Endothelial cell of umbilical vein (primary cell): Measurements from ENCODE around the gene CELSR2. TPM values are rescaled to one million over a fixed set of nuclear protein-coding genes. Genes with fewer than 3 reads are reported as not detected.

Experiments used
- BruUV-seq: library from RNA; stranded (reverse); fragments of 400-500 nt; replicated peaks from 2 replicates; lab custom pipeline; 2021; lab: Mats Ljungman, UMichigan
- CTCF ChIA-PET: fragments of 300-600, 350-600 bp; sonication (Branson Sonifier 250); formaldehyde crosslinking; loops from one replicate; lab custom pipeline; 2021; ENCODE audit warnings: antibody characterized with exemption, inconsistent platforms; lab: Charles Lee
- POLR2A ChIA-PET: fragments of 300-600, 350-600 bp; sonication (Branson Sonifier 250); formaldehyde crosslinking; loops from one replicate; lab custom pipeline; 2021; ENCODE audit warnings: antibody characterized with exemption, inconsistent platforms; lab: Charles Lee
- DNase-seq: peaks from one replicate; pipeline ENCODE4 v3.0.0-alpha.2; 2011; ENCODE audit warnings: low read depth, low spot score
- FAIRE-seq: peaks from 2 replicates; lab custom pipeline; 2011; peaks lifted over from hg19 to GRCh38; lab: Jason Lieb, UNC
- H2AFZ ChIP-seq: 2 replicates; pipeline ENCODE4 v1.6.0; 2012; ENCODE audit warnings: low read depth, low read length, control low read depth, inconsistent platforms
- H3K27ac ChIP-seq: 2 replicates; pipeline ENCODE4 v1.5.1; 2011; ENCODE audit warnings: low read depth, mild to moderate bottlenecking, control low read depth, low read length, moderate library complexity; ENCODE audit not compliant: insufficient read depth
- H3K27me3 ChIP-seq, 2 experiments: 2 replicates each; pipeline versions ENCODE4 v1.6.0 to v1.6.1; 2011; ENCODE audit warnings: low read length in 2 of 2, mixed read lengths in 1 of 2; ENCODE audit not compliant: control insufficient read depth in 2 of 2, insufficient read depth in 2 of 2
- H3K36me3 ChIP-seq, 2 experiments: 2 replicates in 1 of 2; 3 replicates in 1 of 2; pipeline ENCODE4 v1.5.1; 2011; ENCODE audit warnings: low read length in 2 of 2, mild to moderate bottlenecking in 1 of 2, moderate library complexity in 1 of 2; ENCODE audit not compliant: control insufficient read depth in 2 of 2, insufficient read depth in 2 of 2; ENCODE audit errors: extremely low read depth in 1 of 2
- H3K4me1 ChIP-seq: 3 replicates; pipeline ENCODE4 v1.5.1; 2011; ENCODE audit warnings: mild to moderate bottlenecking, low read length; ENCODE audit not compliant: control insufficient read depth, insufficient read depth; ENCODE audit errors: extremely low read depth
- H3K4me2 ChIP-seq: 2 replicates; pipeline ENCODE4 v1.6.1; 2011; ENCODE audit warnings: low read length, control low read depth, mixed read lengths; ENCODE audit not compliant: insufficient read depth
- H3K4me3 ChIP-seq, 3 experiments: fragments of 200-600 bp in 1 of 3; sonication (generic), shearing (Covaris generic) in 1 of 3; replicated peaks in 1 of 3; 2 replicates each; pipeline ENCODE4 v1.5.1; 2011 to 2016; ENCODE audit warnings: control low read depth in 3 of 3, low read length in 3 of 3, mild to moderate bottlenecking in 2 of 3, inconsistent platforms in 1 of 3, low read depth in 1 of 3, moderate library complexity in 1 of 3; ENCODE audit not compliant: insufficient read depth in 1 of 3
- H3K79me2 ChIP-seq: 2 replicates; pipeline ENCODE4 v1.6.0; 2012; ENCODE audit warnings: low read length, inconsistent platforms; ENCODE audit not compliant: control insufficient read depth, insufficient read depth
- H3K9ac ChIP-seq: replicated peaks from 2 replicates; pipeline ENCODE3; 2011; ENCODE audit warnings: low read length, control low read depth; ENCODE audit not compliant: insufficient read depth; ENCODE audit errors: extremely low read depth
- H3K9me1 ChIP-seq: replicated peaks from 3 replicates; pipeline ENCODE4 v1.6.0; 2011; ENCODE audit warnings: mild to moderate bottlenecking, low read length; ENCODE audit not compliant: control insufficient read depth, insufficient read depth; ENCODE audit errors: extremely low read depth
- H3K9me3 ChIP-seq: replicated peaks from 2 replicates; pipeline ENCODE4 v1.5.1; 2012; ENCODE audit warnings: low read length, inconsistent platforms; ENCODE audit not compliant: control insufficient read depth, insufficient read depth
- H4K20me1 ChIP-seq: replicated peaks from 2 replicates; pipeline ENCODE3; 2011; ENCODE audit warnings: mild to moderate bottlenecking, low read length; ENCODE audit not compliant: control insufficient read depth, insufficient read depth; ENCODE audit errors: extremely low read depth
- CTCF ChIP-seq, 2 donors: IDR thresholded peaks; 1 replicate in 1 of 2; 2 replicates in 1 of 2; pipeline ENCODE4 v1.5.1; 2011; ENCODE audit warnings: low read length in 2 of 2, mild to moderate bottlenecking in 2 of 2, moderate library complexity in 2 of 2, control low read depth in 1 of 2, inconsistent platforms in 1 of 2, low read depth in 1 of 2; ENCODE audit not compliant: insufficient read depth in 1 of 2; ENCODE audit errors: extremely low read depth in 1 of 2
- EZH2 ChIP-seq: IDR thresholded peaks from 2 replicates; pipeline ENCODE4 v1.6.1; 2012; ENCODE audit warnings: borderline replicate concordance, low read depth, mild to moderate bottlenecking, moderate library complexity, low read length, inconsistent platforms; ENCODE audit not compliant: severe bottlenecking
- FOS ChIP-seq: IDR thresholded peaks from 2 replicates; pipeline ENCODE4 v1.6.1; 2011; ENCODE audit warnings: mild to moderate bottlenecking, low read length, moderate library complexity, borderline replicate concordance; ENCODE audit not compliant: insufficient read depth
- GATA2 ChIP-seq: IDR thresholded peaks from 2 replicates; pipeline ENCODE4 v1.7.0; 2011; ENCODE audit warnings: low read depth, mild to moderate bottlenecking, moderate library complexity, mixed read lengths, low read length; ENCODE audit not compliant: insufficient read length, insufficient read depth
- JUN ChIP-seq: IDR thresholded peaks from 2 replicates; pipeline ENCODE4 v1.6.1; 2011; ENCODE audit warnings: borderline replicate concordance, low read depth; ENCODE audit not compliant: insufficient read length, insufficient read depth
- MYC ChIP-seq: IDR thresholded peaks from one replicate; pipeline ENCODE4 v1.6.1; 2011; ENCODE audit warnings: mild to moderate bottlenecking, low read depth, low read length
- POLR2A ChIP-seq: IDR thresholded peaks from 2 replicates; pipeline ENCODE4 v1.6.1; 2012; ENCODE audit warnings: low read depth, mild to moderate bottlenecking, control low read depth, low read length
- POLR2AphosphoS5 ChIP-seq: IDR thresholded peaks from 2 replicates; pipeline ENCODE4 v1.6.1; 2012; ENCODE audit warnings: low read depth, mild to moderate bottlenecking, control low read depth, low read length, moderate library complexity; ENCODE audit not compliant: insufficient read depth
- dilution Hi-C: fragments of 300-500 bp; cut with MboI; formaldehyde crosslinking; loops from one replicate; pipeline ENCODE4 v1.15.0; 2019; ENCODE audit warnings: low sequenced_read_pairs; ENCODE audit not compliant: extremely low pct_ligation_motif_present
- intact Hi-C: fragments of 100-400 bp; cut with micrococcal nuclease; formaldehyde crosslinking; loops from one replicate; pipeline ENCODE4 v1.10.0; 2022
- polyA plus RNA-seq, 4 experiments: library from polyadenylated mRNA; depleted of rRNA in 3 of 4; stranded (reverse) in 3 of 4; unstranded in 1 of 4; fragments of >200 nt; gene quantifications; 2 replicates each; pipeline versions ENCODE4 v1.2.1 to v1.2.3, GENCODE V29; 2011 to 2012; ENCODE audit warnings: missing spikeins in 1 of 4
- total RNA-seq: library from RNA; stranded (reverse); gene quantifications from 2 replicates; pipeline ENCODE4 v1.2.3, GENCODE V29; 2021
- TF ChIP-seq, protein P1 (sequence below): IDR thresholded peaks from 2 replicates; pipeline ENCODE4 v1.6.1; 2011; ENCODE audit not compliant: insufficient read depth, insufficient read length

The CELSR2 gene
- total and polyA plus RNA-seq, 2 donors (not counting 3 experiments of a cell fraction or from before 2014, with no cell fraction given), result 0.90 to 1.4 TPM

GRCh38 chr1:109228167-109228566 lies 21.2 kb upstream of the CELSR2 start:
- Histone ChIP-seq H3K36me3 (peaks cover 27% of the 10 kb centered on the region in 2 experiments), H4K20me1 (peaks cover 3% of the 10 kb centered on the region), H3K9me3 (no peaks in the 10 kb centered on the region), H3K27ac (no peak overlapping the region), H3K27me3 (no peaks in the 10 kb centered on the region), H2AFZ (no peak overlapping the region), H3K9ac (no peak overlapping the region), H3K9me1 (no peaks in the 10 kb centered on the region), H3K79me2 (peaks cover 29% of the 10 kb centered on the region), H3K4me1 (no peaks in the 10 kb centered on the region), H3K4me3 (no peak overlapping the region), H3K4me2 (no peak overlapping the region)
- BruUV-seq, result no TSS peak
- no peak for DNase-seq
- ChIA-PET CTCF (interaction anchor here (1.2 kb wide), 1 partner anchor 27 kb away, joined by 5 read pairs; no protein-coding TSS in a partner anchor), POLR2A (no interaction called here)
- no peak for FAIRE-seq
- dilution Hi-C loops, result no loop called here
- intact Hi-C loops, result no loop called here
- no peak for TF ChIP-seq GATA2
- TF ChIP-seq JUN, result no peak
- TF ChIP-seq POLR2A, result no peak
- TF ChIP-seq MYC, result no peak
- TF ChIP-seq CTCF (IDR thresholded peaks at IDR 0.05; ENCODE audit: extremely low read depth in 1 of 2, insufficient read depth in 1 of 2, low read depth in 1 of 2, low read length in 2 of 2), result no peak
- no peak for TF ChIP-seq EZH2
- TF ChIP-seq POLR2AphosphoS5, result no peak
- TF ChIP-seq, protein P1, sequence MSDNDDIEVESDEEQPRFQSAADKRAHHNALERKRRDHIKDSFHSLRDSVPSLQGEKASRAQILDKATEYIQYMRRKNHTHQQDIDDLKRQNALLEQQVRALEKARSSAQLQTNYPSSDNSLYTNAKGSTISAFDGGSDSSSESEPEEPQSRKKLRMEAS, result no peak
- no peak for TF ChIP-seq FOS
